ENCODE measurements around the gene ATP13A3.

Gene ATP13A3

DNA sequence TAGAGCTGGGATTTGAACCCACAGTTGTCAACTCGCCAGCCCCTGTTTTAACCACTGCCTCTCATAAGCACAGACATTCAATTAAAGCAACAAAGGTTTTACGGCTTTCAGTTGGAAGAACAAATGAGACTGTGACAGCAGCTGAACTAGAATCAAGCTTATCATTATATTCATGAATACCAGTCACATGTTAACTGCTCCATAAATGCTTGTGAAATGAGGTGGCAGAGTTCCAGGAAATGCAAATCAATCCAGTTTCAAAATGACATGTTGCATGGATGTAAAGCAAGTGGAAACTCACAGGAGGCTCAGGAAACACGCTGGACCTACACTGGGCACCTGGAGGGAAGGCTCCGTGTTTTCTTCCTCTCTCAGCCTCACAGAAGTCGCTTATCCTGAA lies 91.6 kb downstream of the ATP13A3 start:
- H3K27ac ChIP-seq (ENCODE audit: low read depth, low read length) = no peak overlapping the region
- no peak overlapping the region for H2BK120ac ChIP-seq (ENCODE audit: low read depth, low read length)
- H3K18ac ChIP-seq (ENCODE audit: low read length) = no peak overlapping the region
- H3K23ac ChIP-seq (ENCODE audit: low read length) = no peak overlapping the region
- no peak overlapping the region for H2AK5ac ChIP-seq (ENCODE audit: low read length)
- no peak overlapping the region for H3K4me3 ChIP-seq (ENCODE audit: low read length)
- H2BK15ac ChIP-seq (replicated peaks; ENCODE audit: low read depth) = no peak overlapping the region
- no peaks in the 10 kb centered on the region for H3K79me1 ChIP-seq (ENCODE audit: low read length)
- H3K4me1 ChIP-seq (ENCODE audit: control insufficient read depth, low read depth, low read length) = peaks cover 2% of the 10 kb centered on the region
- no peaks in the 10 kb centered on the region for H3K79me2 ChIP-seq (ENCODE audit: control insufficient read depth, insufficient read depth, low read length)
- no peak overlapping the region for H3K4ac ChIP-seq (ENCODE audit: low read depth, low read length)
- H3K9ac ChIP-seq (ENCODE audit: low read length) = no peak overlapping the region
- H3K36me3 ChIP-seq (ENCODE audit: control insufficient read depth, insufficient read depth, low read length) = no peaks in the 10 kb centered on the region
- H4K5ac ChIP-seq (ENCODE audit: low read length) = no peak overlapping the region
- no peak overlapping the region for H3K56ac ChIP-seq (ENCODE audit: low read length)
- H2BK5ac ChIP-seq (ENCODE audit: low read length) = no peak overlapping the region
- WGBS (ENCODE audit: extremely low coverage, insufficient coverage, low lambda C conversion rate) = no CpG with 5 or more reads among the region's 5 CpGs
- H4K8ac ChIP-seq (ENCODE audit: low read depth, low read length) = no peak overlapping the region
- no peak overlapping the region for H3K4me2 ChIP-seq (ENCODE audit: low read length)
- no peak for DNase-seq
- H3K27me3 ChIP-seq (ENCODE audit: insufficient read depth, low read length, poor library complexity) = peaks cover 7% of the 10 kb centered on the region

DNA sequence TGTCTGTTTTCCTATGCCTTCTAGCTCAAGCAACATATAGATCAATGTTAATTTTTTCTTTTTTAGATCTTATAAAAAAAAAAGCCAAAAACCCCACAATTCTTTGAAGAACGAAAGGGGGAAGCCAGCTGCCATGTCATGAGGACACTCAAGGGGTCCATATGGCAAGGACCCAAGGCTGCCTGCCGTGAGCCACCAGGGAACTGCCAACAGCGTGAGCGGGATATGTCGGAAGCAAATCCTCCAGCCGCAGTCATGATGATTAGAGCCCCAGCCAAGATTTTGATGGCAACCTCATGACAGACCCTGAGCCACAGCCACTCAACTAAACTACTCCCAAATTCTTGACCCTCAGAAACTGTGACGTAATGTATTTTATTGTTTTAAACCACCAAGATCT lies 94.2 kb downstream of the ATP13A3 start:
- H3K56ac ChIP-seq (ENCODE audit: low read length) = no peak overlapping the region
- no peaks in the 10 kb centered on the region for H3K36me3 ChIP-seq (ENCODE audit: control insufficient read depth, insufficient read depth, low read length)
- no peak overlapping the region for H4K5ac ChIP-seq (ENCODE audit: low read length)
- H3K27me3 ChIP-seq (ENCODE audit: insufficient read depth, low read length, poor library complexity) = peaks cover 1% of the 10 kb centered on the region
- no peaks in the 10 kb centered on the region for H3K79me1 ChIP-seq (ENCODE audit: low read length)
- H3K23ac ChIP-seq (ENCODE audit: low read length) = no peak overlapping the region
- H3K4me3 ChIP-seq (ENCODE audit: low read length) = no peak overlapping the region
- no peak overlapping the region for H3K27ac ChIP-seq (ENCODE audit: low read depth, low read length)
- H4K8ac ChIP-seq (ENCODE audit: low read depth, low read length) = no peak overlapping the region
- no peak overlapping the region for H2BK5ac ChIP-seq (ENCODE audit: low read length)
- H3K18ac ChIP-seq (ENCODE audit: low read length) = no peak overlapping the region
- no peak overlapping the region for H2AK5ac ChIP-seq (ENCODE audit: low read length)
- H3K79me2 ChIP-seq (ENCODE audit: control insufficient read depth, insufficient read depth, low read length) = no peaks in the 10 kb centered on the region
- WGBS (ENCODE audit: extremely low coverage, insufficient coverage, low lambda C conversion rate) = no CpG with 5 or more reads among the region's 7 CpGs
- no peak for DNase-seq
- no peak overlapping the region for H3K9ac ChIP-seq (ENCODE audit: low read length)
- no peak overlapping the region for H3K4me2 ChIP-seq (ENCODE audit: low read length)
- no peak overlapping the region for H2BK120ac ChIP-seq (ENCODE audit: low read depth, low read length)
- peaks cover 2% of the 10 kb centered on the region for H3K4me1 ChIP-seq (ENCODE audit: control insufficient read depth, low read depth, low read length)
- no peak overlapping the region for H3K4ac ChIP-seq (ENCODE audit: low read depth, low read length)
- H2BK15ac ChIP-seq (replicated peaks; ENCODE audit: low read depth) = no peak overlapping the region

DNA sequence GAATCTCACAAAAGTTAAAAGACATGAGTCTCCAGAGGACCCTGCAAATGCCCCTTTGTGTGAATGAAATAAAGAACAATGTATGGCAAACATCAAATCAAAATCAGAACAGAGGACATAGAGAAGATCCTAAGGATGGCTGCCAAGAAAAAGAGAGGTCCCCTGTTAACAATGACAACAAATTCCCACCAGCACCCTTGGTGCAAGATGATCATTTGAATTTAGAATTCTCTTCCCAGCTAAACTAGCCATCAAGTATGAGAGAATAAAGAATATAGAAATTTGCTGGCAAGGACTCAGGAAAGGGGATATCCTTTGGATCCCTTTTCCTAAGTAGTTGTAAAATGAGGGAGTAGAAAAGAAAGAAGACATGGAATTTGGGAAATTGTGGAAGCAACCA lies 96.0 kb downstream of the ATP13A3 start:
- no peak overlapping the region for H3K27ac ChIP-seq (ENCODE audit: low read depth, low read length)
- H3K79me1 ChIP-seq (ENCODE audit: low read length) = no peaks in the 10 kb centered on the region
- H4K8ac ChIP-seq (ENCODE audit: low read depth, low read length) = no peak overlapping the region
- H2BK5ac ChIP-seq (ENCODE audit: low read length) = no peak overlapping the region
- H3K36me3 ChIP-seq (ENCODE audit: control insufficient read depth, insufficient read depth, low read length) = no peaks in the 10 kb centered on the region
- H3K4me2 ChIP-seq (ENCODE audit: low read length) = no peak overlapping the region
- no peak overlapping the region for H3K56ac ChIP-seq (ENCODE audit: low read length)
- H2BK15ac ChIP-seq (replicated peaks; ENCODE audit: low read depth) = no peak overlapping the region
- H4K5ac ChIP-seq (ENCODE audit: low read length) = no peak overlapping the region
- no peak overlapping the region for H2AK5ac ChIP-seq (ENCODE audit: low read length)
- H3K23ac ChIP-seq (ENCODE audit: low read length) = no peak overlapping the region
- no peak for DNase-seq
- no peaks in the 10 kb centered on the region for H3K4me1 ChIP-seq (ENCODE audit: control insufficient read depth, low read depth, low read length)
- no peaks in the 10 kb centered on the region for H3K27me3 ChIP-seq (ENCODE audit: insufficient read depth, low read length, poor library complexity)
- no peaks in the 10 kb centered on the region for H3K79me2 ChIP-seq (ENCODE audit: control insufficient read depth, insufficient read depth, low read length)
- H3K18ac ChIP-seq (ENCODE audit: low read length) = no peak overlapping the region
- H3K9ac ChIP-seq (ENCODE audit: low read length) = no peak overlapping the region
- no peak overlapping the region for H2BK120ac ChIP-seq (ENCODE audit: low read depth, low read length)
- H3K4ac ChIP-seq (ENCODE audit: low read depth, low read length) = no peak overlapping the region
- no peak overlapping the region for H3K4me3 ChIP-seq (ENCODE audit: low read length)

GRCh38 chr3:194389269-194389668 lies 97.5 kb downstream of the ATP13A3 start:
- Histone ChIP-seq H3K79me1 (ENCODE audit: low read length) (no peaks in the 10 kb centered on the region), H3K56ac (ENCODE audit: low read length) (no peak overlapping the region), H3K4me3 (ENCODE audit: low read length) (no peak overlapping the region), H3K4ac (ENCODE audit: low read depth, low read length) (no peak overlapping the region), H3K27me3 (ENCODE audit: insufficient read depth, low read length, poor library complexity) (no peaks in the 10 kb centered on the region), H3K4me2 (ENCODE audit: low read length) (no peak overlapping the region), H2BK15ac (replicated peaks; ENCODE audit: low read depth) (no peak overlapping the region), H4K5ac (ENCODE audit: low read length) (no peak overlapping the region), H3K18ac (ENCODE audit: low read length) (no peak overlapping the region), H2BK120ac (ENCODE audit: low read depth, low read length) (no peak overlapping the region), H2BK5ac (ENCODE audit: low read length) (no peak overlapping the region), H3K4me1 (ENCODE audit: control insufficient read depth, low read depth, low read length) (no peaks in the 10 kb centered on the region), H3K27ac (ENCODE audit: low read depth, low read length) (no peak overlapping the region), H3K23ac (ENCODE audit: low read length) (no peak overlapping the region), H3K9ac (ENCODE audit: low read length) (no peak overlapping the region), H2AK5ac (ENCODE audit: low read length) (no peak overlapping the region), H3K36me3 (ENCODE audit: control insufficient read depth, insufficient read depth, low read length) (no peaks in the 10 kb centered on the region), H3K79me2 (ENCODE audit: control insufficient read depth, insufficient read depth, low read length) (no peaks in the 10 kb centered on the region), H4K8ac (ENCODE audit: low read depth, low read length) (no peak overlapping the region)
- DNase-seq = no peak
- WGBS (ENCODE audit: extremely low coverage, insufficient coverage, low lambda C conversion rate) = no CpG with 5 or more reads among the region's 8 CpGs

DNA sequence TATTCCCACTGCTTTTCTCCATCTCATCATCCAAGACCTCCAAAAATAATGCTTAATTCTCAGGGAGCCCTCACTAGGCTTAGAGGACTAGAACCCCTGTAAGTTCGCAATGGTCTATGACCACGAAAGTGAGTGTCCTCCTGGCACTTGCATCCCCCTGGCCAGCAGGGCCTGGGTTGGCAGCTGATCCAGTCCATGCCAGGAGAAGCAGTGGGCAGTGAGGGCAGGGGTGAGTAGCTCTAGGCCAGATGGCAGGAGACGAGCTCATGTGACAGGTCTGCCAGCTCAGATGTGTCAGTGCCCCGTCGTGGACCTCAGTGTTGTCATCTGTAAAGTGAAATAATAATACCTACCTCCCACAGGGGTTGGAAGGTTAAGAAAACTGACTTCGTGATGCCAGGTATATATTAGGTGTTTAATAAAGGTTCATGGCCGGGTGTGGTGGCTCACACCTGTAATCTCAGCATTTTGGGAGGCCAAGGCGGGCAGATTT lies 98.8 kb downstream of the ATP13A3 start:
- no peaks in the 10 kb centered on the region for H3K36me3 ChIP-seq (ENCODE audit: control insufficient read depth, insufficient read depth, low read length)
- H2BK15ac ChIP-seq (replicated peaks; ENCODE audit: low read depth) = no peak overlapping the region
- no peak overlapping the region for H3K4ac ChIP-seq (ENCODE audit: low read depth, low read length)
- H3K23ac ChIP-seq (ENCODE audit: low read length) = no peak overlapping the region
- H3K4me1 ChIP-seq (ENCODE audit: control insufficient read depth, low read depth, low read length) = no peaks in the 10 kb centered on the region
- H2BK120ac ChIP-seq (ENCODE audit: low read depth, low read length) = no peak overlapping the region
- H3K18ac ChIP-seq (ENCODE audit: low read length) = no peak overlapping the region
- H2BK5ac ChIP-seq (ENCODE audit: low read length) = no peak overlapping the region
- H3K79me1 ChIP-seq (ENCODE audit: low read length) = no peaks in the 10 kb centered on the region
- no peak overlapping the region for H4K5ac ChIP-seq (ENCODE audit: low read length)
- no peak overlapping the region for H3K4me3 ChIP-seq (ENCODE audit: low read length)
- H3K79me2 ChIP-seq (ENCODE audit: control insufficient read depth, insufficient read depth, low read length) = no peaks in the 10 kb centered on the region
- H3K4me2 ChIP-seq (ENCODE audit: low read length) = no peak overlapping the region
- H3K27ac ChIP-seq (ENCODE audit: low read depth, low read length) = no peak overlapping the region
- DNase-seq = no peak
- no peak overlapping the region for H3K56ac ChIP-seq (ENCODE audit: low read length)
- H3K27me3 ChIP-seq (ENCODE audit: insufficient read depth, low read length, poor library complexity) = no peaks in the 10 kb centered on the region
- no peak overlapping the region for H4K8ac ChIP-seq (ENCODE audit: low read depth, low read length)
- no CpG with 5 or more reads among the region's 8 CpGs for WGBS (ENCODE audit: extremely low coverage, insufficient coverage, low lambda C conversion rate)
- no peak overlapping the region for H3K9ac ChIP-seq (ENCODE audit: low read length)
- no peak overlapping the region for H2AK5ac ChIP-seq (ENCODE audit: low read length)

DNA sequence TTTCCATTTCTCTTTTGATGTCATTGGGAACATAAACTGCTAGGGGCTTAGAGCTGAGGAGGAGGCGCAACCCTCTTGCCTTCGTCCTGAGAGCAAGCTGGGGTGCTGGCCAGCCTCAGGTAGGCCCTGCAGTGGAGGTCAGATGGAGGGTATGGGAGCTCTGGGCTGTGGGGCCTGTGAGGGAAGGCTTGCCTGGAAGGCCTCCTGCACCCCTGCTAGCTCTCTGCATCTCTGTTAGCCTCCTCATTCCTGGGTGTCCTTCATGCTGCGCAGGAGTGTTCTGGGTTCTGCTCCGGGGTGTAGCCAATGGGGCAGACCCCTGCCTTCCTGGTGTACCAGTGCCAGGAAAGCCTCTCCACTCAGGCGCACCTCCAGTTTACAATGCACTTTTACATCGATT lies 99.5 kb downstream of the ATP13A3 start:
- H4K8ac ChIP-seq (ENCODE audit: low read depth, low read length) = no peak overlapping the region
- H2AK5ac ChIP-seq (ENCODE audit: low read length) = no peak overlapping the region
- H3K36me3 ChIP-seq (ENCODE audit: control insufficient read depth, insufficient read depth, low read length) = no peaks in the 10 kb centered on the region
- H3K56ac ChIP-seq (ENCODE audit: low read length) = no peak overlapping the region
- H3K27ac ChIP-seq (ENCODE audit: low read depth, low read length) = no peak overlapping the region
- H3K4me2 ChIP-seq (ENCODE audit: low read length) = no peak overlapping the region
- no peak overlapping the region for H3K9ac ChIP-seq (ENCODE audit: low read length)
- H3K79me2 ChIP-seq (ENCODE audit: control insufficient read depth, insufficient read depth, low read length) = no peaks in the 10 kb centered on the region
- H3K18ac ChIP-seq (ENCODE audit: low read length) = no peak overlapping the region
- no peak overlapping the region for H3K4ac ChIP-seq (ENCODE audit: low read depth, low read length)
- no peak overlapping the region for H3K4me3 ChIP-seq (ENCODE audit: low read length)
- peaks cover 5% of the 10 kb centered on the region for H3K4me1 ChIP-seq (ENCODE audit: control insufficient read depth, low read depth, low read length)
- no peak for DNase-seq
- H2BK5ac ChIP-seq (ENCODE audit: low read length) = no peak overlapping the region
- WGBS (ENCODE audit: extremely low coverage, insufficient coverage, low lambda C conversion rate) = no CpG with 5 or more reads among the region's 6 CpGs
- H2BK120ac ChIP-seq (ENCODE audit: low read depth, low read length) = no peak overlapping the region
- no peaks in the 10 kb centered on the region for H3K27me3 ChIP-seq (ENCODE audit: insufficient read depth, low read length, poor library complexity)
- H3K79me1 ChIP-seq (ENCODE audit: low read length) = no peaks in the 10 kb centered on the region
- no peak overlapping the region for H2BK15ac ChIP-seq (replicated peaks; ENCODE audit: low read depth)
- H3K23ac ChIP-seq (ENCODE audit: low read length) = no peak overlapping the region
- H4K5ac ChIP-seq (ENCODE audit: low read length) = no peak overlapping the region

All from mesendoderm (in vitro differentiated cells).